Activated CD8-positive, alpha-beta T cell treated with anti-CD3 and anti-CD28 coated beads for 36 hours (primary cell): ENCODE data around the gene KDSR. TPM values are rescaled to one million over a fixed set of nuclear protein-coding genes. Genes with fewer than 3 reads are reported as not detected.

Source experiments
- ATAC-seq: fragments of 200-7000 bp; cut with Tn5 transposase; one replicate; pipeline ENCODE4 v1.10.0; 2021; ENCODE audit warnings: mild to moderate bottlenecking, moderate library complexity
- CTCF ChIA-PET: fragments of 350-600 bp; sonication (Branson Sonifier 250); formaldehyde crosslinking; loops from one replicate; lab custom pipeline; 2021; ENCODE audit warnings: antibody characterized with exemption; lab: Charles Lee
- POLR2A ChIA-PET: fragments of 350-600 bp; sonication (Branson Sonifier 250); formaldehyde crosslinking; loops from one replicate; lab custom pipeline; 2021; ENCODE audit warnings: antibody characterized with exemption; lab: Charles Lee
- DNase-seq: peaks from one replicate; pipeline ENCODE4 v3.0.0-alpha.2; 2020
- H3K27ac Mint-ChIP-seq: one replicate; pipeline ENCODE4 v1.8.0; 2021; ENCODE audit warnings: mild to moderate bottlenecking, mixed read lengths
- H3K27me3 Mint-ChIP-seq: one replicate; pipeline ENCODE4 v1.8.0; 2021; ENCODE audit warnings: mixed read lengths
- H3K36me3 Mint-ChIP-seq: one replicate; pipeline ENCODE4 v1.8.0; 2021; ENCODE audit warnings: low read depth, mixed read lengths
- H3K4me1 Mint-ChIP-seq: one replicate; pipeline ENCODE4 v1.8.0; 2021; ENCODE audit warnings: low read depth, mixed read lengths
- H3K4me3 Mint-ChIP-seq: one replicate; pipeline ENCODE4 v1.8.0; 2021; ENCODE audit warnings: mild to moderate bottlenecking, moderate library complexity, mixed read lengths
- H3K9me3 Mint-ChIP-seq: one replicate; pipeline ENCODE4 v1.8.0; 2021; ENCODE audit warnings: mixed read lengths
- intact Hi-C: fragments of 100-400 bp; cut with micrococcal nuclease; formaldehyde crosslinking; loops from one replicate; pipeline ENCODE4 v1.10.0; 2022
- total RNA-seq, 2 experiments: library from RNA; stranded (reverse); gene quantifications; one replicate each; pipeline ENCODE4 v1.2.3, GENCODE V29; 2021
- TF ChIP-seq, protein P1 (sequence below): fragments of 200-600 bp; IDR thresholded peaks from one replicate; pipeline ENCODE4 v1.8.0; 2022; ENCODE audit warnings: antibody characterized with exemption, mild to moderate bottlenecking

Gene KDSR
- total RNA-seq, 2 experiments from 2014 or later: 53.4 TPM

DNA sequence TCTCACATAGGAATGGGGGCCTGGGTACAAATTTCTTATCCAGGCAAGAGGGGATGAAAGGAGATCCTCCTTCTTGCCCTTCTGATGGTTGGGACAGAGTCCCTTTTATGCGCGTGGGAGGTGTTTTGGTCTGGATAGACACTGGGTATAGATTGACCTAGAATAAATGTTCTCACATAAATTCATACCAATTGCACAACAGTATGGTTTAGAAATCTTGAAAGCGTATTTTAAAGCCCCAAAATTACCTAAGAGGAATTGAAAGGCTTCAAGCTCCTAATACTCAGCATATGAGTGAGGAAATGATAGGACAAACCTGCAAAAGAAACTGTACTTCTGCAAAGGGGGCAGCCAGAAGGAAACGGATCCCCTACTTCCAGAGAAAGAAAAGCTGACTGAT, 44.8 kb downstream of the KDSR start:
- TF ChIP-seq, protein P1, sequence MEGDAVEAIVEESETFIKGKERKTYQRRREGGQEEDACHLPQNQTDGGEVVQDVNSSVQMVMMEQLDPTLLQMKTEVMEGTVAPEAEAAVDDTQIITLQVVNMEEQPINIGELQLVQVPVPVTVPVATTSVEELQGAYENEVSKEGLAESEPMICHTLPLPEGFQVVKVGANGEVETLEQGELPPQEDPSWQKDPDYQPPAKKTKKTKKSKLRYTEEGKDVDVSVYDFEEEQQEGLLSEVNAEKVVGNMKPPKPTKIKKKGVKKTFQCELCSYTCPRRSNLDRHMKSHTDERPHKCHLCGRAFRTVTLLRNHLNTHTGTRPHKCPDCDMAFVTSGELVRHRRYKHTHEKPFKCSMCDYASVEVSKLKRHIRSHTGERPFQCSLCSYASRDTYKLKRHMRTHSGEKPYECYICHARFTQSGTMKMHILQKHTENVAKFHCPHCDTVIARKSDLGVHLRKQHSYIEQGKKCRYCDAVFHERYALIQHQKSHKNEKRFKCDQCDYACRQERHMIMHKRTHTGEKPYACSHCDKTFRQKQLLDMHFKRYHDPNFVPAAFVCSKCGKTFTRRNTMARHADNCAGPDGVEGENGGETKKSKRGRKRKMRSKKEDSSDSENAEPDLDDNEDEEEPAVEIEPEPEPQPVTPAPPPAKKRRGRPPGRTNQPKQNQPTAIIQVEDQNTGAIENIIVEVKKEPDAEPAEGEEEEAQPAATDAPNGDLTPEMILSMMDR: no peak
- Mint-ChIP-seq H3K9me3 (no peaks in the 10 kb centered on the region), H3K27ac (peak overlapping the region; percentile 60), H3K4me1 (peaks cover 19% of the 10 kb centered on the region), H3K4me3 (no peak overlapping the region), H3K36me3 (peaks cover 22% of the 10 kb centered on the region), H3K27me3 (no peaks in the 10 kb centered on the region)
- ATAC-seq (no peak), DNase-seq (no peak)
- intact Hi-C loops: loop anchor here (2.0 kb wide), 1 partner anchor 305 kb away; no protein-coding TSS in a partner anchor
- ChIA-PET POLR2A (interaction anchor here (0.6 to 2.0 kb wide), 4 partner anchors 52 to 305 kb away, joined by 3 to 13 read pairs (median 4); no protein-coding TSS in a partner anchor), CTCF (interaction anchor here (0.6 to 7.4 kb wide), 40 partner anchors 10 to 337 kb away, joined by 3 to 140 read pairs (median 4); no protein-coding TSS in a partner anchor)

DNA sequence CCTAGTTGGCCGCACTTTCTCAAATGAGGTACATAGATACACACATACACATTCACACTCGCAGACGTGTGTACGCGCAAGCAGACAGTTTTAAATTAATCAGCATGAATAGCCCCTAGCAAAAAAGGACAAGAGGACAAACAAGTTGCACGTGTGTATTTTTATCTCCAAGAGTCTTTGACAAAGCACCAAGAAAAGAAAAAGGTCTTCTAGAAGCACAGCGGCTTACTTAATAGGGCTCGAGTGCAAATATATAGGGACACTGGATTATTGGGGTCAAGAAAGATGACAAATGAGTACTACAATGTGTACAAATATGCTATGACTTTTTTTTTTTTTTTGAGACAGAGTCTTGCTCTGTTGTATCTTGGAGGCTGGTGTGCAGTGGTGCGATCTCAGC, 45.7 kb downstream of the KDSR start:
- CTCF ChIA-PET: interaction anchor here (0.8 to 7.4 kb wide), 6 partner anchors 17 to 305 kb away, joined by 3 to 140 read pairs (median 6); no protein-coding TSS in a partner anchor
- TF ChIP-seq, protein P1: no peak
- peaks cover 31% of the 10 kb centered on the region for H3K36me3 Mint-ChIP-seq
- no peaks in the 10 kb centered on the region for H3K27me3 Mint-ChIP-seq
- H3K27ac Mint-ChIP-seq: peak overlapping the region; percentile 94
- POLR2A ChIA-PET: interaction anchor here (0.8 to 1.6 kb wide), 4 partner anchors 12 to 185 kb away, joined by 3 to 8 read pairs (median 3); no protein-coding TSS in a partner anchor
- intact Hi-C loops: no loop called here
- H3K9me3 Mint-ChIP-seq: no peaks in the 10 kb centered on the region
- ATAC-seq (no peak), DNase-seq (no peak)
- H3K4me3 Mint-ChIP-seq: peak overlapping the region; percentile 93
- H3K4me1 Mint-ChIP-seq: peaks cover 19% of the 10 kb centered on the region

DNA sequence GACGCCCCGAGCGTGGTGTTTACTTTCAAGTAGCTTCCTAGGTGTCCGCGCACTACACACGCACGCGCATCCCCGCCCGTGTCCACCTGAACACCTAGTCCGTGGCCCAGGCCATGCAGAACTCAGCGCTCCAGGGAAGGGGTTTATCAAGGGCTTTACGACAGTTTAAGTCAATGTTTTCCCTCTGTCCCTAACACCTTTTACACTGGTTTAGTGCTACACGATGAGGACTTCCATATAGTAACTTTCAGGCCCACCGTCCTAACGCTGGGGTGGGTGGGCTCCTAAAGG, 46.1 kb downstream of the KDSR start:
- peak overlapping the region; percentile 93 for H3K4me3 Mint-ChIP-seq
- POLR2A ChIA-PET: interaction anchor here (0.8 to 1.6 kb wide), 4 partner anchors 13 to 184 kb away, joined by 3 to 8 read pairs (median 3); no protein-coding TSS in a partner anchor

DNA sequence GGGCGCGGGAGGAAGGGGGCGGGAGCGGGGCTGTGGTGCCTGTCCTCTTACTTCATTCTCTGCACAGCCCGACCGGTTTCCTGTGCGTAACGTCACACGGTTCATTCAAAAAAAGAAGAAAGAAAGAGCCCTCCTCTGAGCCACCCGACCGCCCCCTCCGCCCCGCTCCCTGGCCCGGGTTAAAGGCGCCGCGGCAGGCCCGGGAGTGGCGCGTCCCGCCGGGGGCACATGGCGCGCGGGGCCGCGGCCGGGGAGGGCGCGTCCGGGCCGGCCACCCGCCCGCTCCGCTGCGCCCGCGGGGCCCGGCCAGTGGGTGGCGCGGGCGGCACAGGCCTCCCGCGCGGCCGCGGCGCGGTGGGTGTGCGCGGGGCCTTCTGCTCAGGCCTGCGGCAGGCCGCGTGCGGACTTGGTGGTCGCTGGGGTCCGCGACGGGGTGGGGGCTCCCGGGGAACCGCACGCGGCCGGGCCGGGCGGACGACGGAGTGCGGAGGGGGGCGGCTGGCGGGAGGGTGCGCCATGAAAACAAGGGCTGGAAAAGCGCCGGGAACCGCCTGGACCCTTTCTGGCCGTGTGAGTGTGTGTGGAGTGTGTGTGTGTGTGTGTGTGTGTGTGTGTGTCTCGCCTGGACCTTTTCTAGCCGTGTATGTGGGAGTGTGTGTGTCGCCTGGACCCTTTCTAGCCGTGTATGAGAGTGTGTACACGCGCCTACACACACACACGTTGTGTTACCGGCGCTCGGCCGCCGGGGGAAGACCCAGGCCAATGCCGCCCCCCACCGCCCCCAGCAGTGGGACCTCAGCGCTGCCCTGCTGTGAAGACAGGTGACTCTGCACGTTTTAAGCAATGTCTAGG, 46.7 kb downstream of the KDSR start:
- peaks cover 39% of the 10 kb centered on the region for H3K36me3 Mint-ChIP-seq
- ChIA-PET CTCF (interaction anchor here (1.2 to 3.8 kb wide), 9 partner anchors 48 to 303 kb away, joined by 3 to 71 read pairs (median 16); no protein-coding TSS in a partner anchor), POLR2A (interaction anchor here (0.5 to 4.0 kb wide), 19 partner anchors 9 to 186 kb away, joined by 3 to 68 read pairs (median 4); no protein-coding TSS in a partner anchor)
- intact Hi-C loops: no loop called here
- H3K4me1 Mint-ChIP-seq: peaks cover 20% of the 10 kb centered on the region
- peak overlapping the region; percentile 93 for H3K4me3 Mint-ChIP-seq
- DNase-seq: peak; percentile 92
- peak overlapping the region; percentile 94 for H3K27ac Mint-ChIP-seq
- no peaks in the 10 kb centered on the region for H3K9me3 Mint-ChIP-seq
- H3K27me3 Mint-ChIP-seq: no peaks in the 10 kb centered on the region
- peak; percentile 77 for ATAC-seq
- TF ChIP-seq, protein P1: no peak

More for the DNA sequence above, 46.1 kb downstream of the KDSR start:
- intact Hi-C loops: no loop called here
- TF ChIP-seq, protein P1: no peak
- CTCF ChIA-PET: interaction anchor here (1.2 to 6.8 kb wide), 2 partner anchors 197 to 304 kb away, joined by 3 to 140 read pairs; no protein-coding TSS in a partner anchor
- Mint-ChIP-seq H3K36me3 (peaks cover 33% of the 10 kb centered on the region), H3K27ac (peak overlapping the region; percentile 94), H3K9me3 (no peaks in the 10 kb centered on the region), H3K4me1 (peaks cover 19% of the 10 kb centered on the region), H3K27me3 (no peaks in the 10 kb centered on the region)
- ATAC-seq (no peak), DNase-seq (no peak)
